ENCODE results near the gene SPACA6. TPM values are rescaled to one million over a fixed set of nuclear protein-coding genes. Genes with fewer than 3 reads are reported as not detected.

SPACA6 gene
- total and polyA plus RNA-seq, 2 experiments from 2014 or later: 5.1 to 11.5 TPM

- DNase-seq (ENCODE audit: low spot score): no peak
- peaks cover 20% of the 10 kb centered on the region for H3K27me3 Mint-ChIP-seq (ENCODE audit: insufficient read depth, low read depth, poor library complexity)
- Histone ChIP-seq H3K27ac (ENCODE audit: low read depth) (no peak overlapping the region), H3K36me3 (ENCODE audit: insufficient read depth) (no peaks in the 10 kb centered on the region), H2AFZ (no peak overlapping the region), H3K4me1 (ENCODE audit: insufficient read depth) (peaks cover 6% of the 10 kb centered on the region; the same call in 1 of the 2 replicates), H3K27me3 (ENCODE audit: insufficient read depth) (0 out of 2 replicates have a peak, but pooled peaks cover 4% of the 10 kb centered on the region), H3K4me3 (no peak overlapping the region), H3K4me2 (no peak overlapping the region), H4K20me1 (replicated peaks; ENCODE audit: insufficient read depth) (0 out of 2 replicates have a peak, but pooled peaks cover 3% of the 10 kb centered on the region), H3F3A (replicated peaks; ENCODE audit: low read depth) (no peaks in the 10 kb centered on the region), H3K79me2 (replicated peaks; ENCODE audit: insufficient read depth) (no peaks in the 10 kb centered on the region), H3K9me2 (ENCODE audit: insufficient read depth) (no peaks in the 10 kb centered on the region)
- H3K36me3 Mint-ChIP-seq (ENCODE audit: low read depth): peaks cover 15% of the 10 kb centered on the region
- H3K4me3 Mint-ChIP-seq: no peak overlapping the region
- no peak for TF ChIP-seq ZNF114 (CRISPR knock-in tag; IDR thresholded peaks at IDR 0.05)
- TF ChIP-seq, protein P1, sequence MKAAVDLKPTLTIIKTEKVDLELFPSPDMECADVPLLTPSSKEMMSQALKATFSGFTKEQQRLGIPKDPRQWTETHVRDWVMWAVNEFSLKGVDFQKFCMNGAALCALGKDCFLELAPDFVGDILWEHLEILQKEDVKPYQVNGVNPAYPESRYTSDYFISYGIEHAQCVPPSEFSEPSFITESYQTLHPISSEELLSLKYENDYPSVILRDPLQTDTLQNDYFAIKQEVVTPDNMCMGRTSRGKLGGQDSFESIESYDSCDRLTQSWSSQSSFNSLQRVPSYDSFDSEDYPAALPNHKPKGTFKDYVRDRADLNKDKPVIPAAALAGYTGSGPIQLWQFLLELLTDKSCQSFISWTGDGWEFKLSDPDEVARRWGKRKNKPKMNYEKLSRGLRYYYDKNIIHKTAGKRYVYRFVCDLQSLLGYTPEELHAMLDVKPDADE (IDR thresholded peaks at IDR 0.05): no peak
- TF ChIP-seq EZH2phosphoT487 (IDR thresholded peaks at IDR 0.05; ENCODE audit: unreplicated experiment): no peak
- TF ChIP-seq ZNF331 (CRISPR knock-in tag; IDR thresholded peaks at IDR 0.05; ENCODE audit: low read depth): no peak
- TF ChIP-seq STAT1 (IDR thresholded peaks at IDR 0.05; ENCODE audit: unreplicated experiment): no peak
- TF ChIP-seq, protein P2, sequence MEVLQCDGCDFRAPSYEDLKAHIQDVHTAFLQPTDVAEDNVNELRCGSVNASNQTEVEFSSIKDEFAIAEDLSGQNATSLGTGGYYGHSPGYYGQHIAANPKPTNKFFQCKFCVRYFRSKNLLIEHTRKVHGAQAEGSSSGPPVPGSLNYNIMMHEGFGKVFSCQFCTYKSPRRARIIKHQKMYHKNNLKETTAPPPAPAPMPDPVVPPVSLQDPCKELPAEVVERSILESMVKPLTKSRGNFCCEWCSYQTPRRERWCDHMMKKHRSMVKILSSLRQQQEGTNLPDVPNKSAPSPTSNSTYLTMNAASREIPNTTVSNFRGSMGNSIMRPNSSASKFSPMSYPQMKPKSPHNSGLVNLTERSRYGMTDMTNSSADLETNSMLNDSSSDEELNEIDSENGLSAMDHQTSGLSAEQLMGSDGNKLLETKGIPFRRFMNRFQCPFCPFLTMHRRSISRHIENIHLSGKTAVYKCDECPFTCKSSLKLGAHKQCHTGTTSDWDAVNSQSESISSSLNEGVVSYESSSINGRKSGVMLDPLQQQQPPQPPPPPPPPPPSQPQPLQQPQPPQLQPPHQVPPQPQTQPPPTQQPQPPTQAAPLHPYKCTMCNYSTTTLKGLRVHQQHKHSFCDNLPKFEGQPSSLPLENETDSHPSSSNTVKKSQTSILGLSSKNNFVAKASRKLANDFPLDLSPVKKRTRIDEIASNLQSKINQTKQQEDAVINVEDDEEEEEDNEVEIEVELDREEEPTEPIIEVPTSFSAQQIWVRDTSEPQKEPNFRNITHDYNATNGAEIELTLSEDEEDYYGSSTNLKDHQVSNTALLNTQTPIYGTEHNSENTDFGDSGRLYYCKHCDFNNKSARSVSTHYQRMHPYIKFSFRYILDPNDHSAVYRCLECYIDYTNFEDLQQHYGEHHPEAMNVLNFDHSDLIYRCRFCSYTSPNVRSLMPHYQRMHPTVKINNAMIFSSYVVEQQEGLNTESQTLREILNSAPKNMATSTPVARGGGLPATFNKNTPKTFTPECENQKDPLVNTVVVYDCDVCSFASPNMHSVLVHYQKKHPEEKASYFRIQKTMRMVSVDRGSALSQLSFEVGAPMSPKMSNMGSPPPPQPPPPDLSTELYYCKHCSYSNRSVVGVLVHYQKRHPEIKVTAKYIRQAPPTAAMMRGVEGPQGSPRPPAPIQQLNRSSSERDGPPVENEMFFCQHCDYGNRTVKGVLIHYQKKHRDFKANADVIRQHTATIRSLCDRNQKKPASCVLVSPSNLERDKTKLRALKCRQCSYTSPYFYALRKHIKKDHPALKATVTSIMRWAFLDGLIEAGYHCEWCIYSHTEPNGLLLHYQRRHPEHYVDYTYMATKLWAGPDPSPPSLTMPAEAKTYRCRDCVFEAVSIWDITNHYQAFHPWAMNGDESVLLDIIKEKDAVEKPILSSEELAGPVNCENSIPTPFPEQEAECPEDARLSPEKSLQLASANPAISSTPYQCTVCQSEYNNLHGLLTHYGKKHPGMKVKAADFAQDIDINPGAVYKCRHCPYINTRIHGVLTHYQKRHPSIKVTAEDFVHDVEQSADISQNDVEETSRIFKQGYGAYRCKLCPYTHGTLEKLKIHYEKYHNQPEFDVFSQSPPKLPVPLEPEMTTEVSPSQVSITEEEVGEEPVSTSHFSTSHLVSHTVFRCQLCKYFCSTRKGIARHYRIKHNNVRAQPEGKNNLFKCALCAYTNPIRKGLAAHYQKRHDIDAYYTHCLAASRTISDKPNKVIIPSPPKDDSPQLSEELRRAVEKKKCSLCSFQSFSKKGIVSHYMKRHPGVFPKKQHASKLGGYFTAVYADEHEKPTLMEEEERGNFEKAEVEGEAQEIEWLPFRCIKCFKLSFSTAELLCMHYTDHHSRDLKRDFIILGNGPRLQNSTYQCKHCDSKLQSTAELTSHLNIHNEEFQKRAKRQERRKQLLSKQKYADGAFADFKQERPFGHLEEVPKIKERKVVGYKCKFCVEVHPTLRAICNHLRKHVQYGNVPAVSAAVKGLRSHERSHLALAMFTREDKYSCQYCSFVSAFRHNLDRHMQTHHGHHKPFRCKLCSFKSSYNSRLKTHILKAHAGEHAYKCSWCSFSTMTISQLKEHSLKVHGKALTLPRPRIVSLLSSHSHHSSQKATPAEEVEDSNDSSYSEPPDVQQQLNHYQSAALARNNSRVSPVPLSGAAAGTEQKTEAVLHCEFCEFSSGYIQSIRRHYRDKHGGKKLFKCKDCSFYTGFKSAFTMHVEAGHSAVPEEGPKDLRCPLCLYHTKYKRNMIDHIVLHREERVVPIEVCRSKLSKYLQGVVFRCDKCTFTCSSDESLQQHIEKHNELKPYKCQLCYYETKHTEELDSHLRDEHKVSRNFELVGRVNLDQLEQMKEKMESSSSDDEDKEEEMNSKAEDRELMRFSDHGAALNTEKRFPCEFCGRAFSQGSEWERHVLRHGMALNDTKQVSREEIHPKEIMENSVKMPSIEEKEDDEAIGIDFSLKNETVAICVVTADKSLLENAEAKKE (CRISPR knock-in tag; IDR thresholded peaks at IDR 0.05): no peak
- ATAC-seq: no peak
- no peaks in the 10 kb centered on the region; the same call in 2 of the 3 replicates for H3K9me3 Mint-ChIP-seq
- H3K4me1 Mint-ChIP-seq: peaks cover 8% of the 10 kb centered on the region
- H3K27ac Mint-ChIP-seq: no peak overlapping the region
These were observed 16.4 kb downstream of the SPACA6 start for GRCh38 chr19:51709575-51709974.
